ENCODE results near the gene ABHD2.
"Not testable (repeated sequence)": the region's sequence is repeated elsewhere in the genome, so short reads cannot be mapped to it uniquely, and the experiment has no call there.

Gene ABHD2

GRCh38 chr15:89099968-89100367 is 11.7 kb downstream of the ABHD2 start:
- DNase-seq (ENCODE audit: low read depth) = no peak

DNA sequence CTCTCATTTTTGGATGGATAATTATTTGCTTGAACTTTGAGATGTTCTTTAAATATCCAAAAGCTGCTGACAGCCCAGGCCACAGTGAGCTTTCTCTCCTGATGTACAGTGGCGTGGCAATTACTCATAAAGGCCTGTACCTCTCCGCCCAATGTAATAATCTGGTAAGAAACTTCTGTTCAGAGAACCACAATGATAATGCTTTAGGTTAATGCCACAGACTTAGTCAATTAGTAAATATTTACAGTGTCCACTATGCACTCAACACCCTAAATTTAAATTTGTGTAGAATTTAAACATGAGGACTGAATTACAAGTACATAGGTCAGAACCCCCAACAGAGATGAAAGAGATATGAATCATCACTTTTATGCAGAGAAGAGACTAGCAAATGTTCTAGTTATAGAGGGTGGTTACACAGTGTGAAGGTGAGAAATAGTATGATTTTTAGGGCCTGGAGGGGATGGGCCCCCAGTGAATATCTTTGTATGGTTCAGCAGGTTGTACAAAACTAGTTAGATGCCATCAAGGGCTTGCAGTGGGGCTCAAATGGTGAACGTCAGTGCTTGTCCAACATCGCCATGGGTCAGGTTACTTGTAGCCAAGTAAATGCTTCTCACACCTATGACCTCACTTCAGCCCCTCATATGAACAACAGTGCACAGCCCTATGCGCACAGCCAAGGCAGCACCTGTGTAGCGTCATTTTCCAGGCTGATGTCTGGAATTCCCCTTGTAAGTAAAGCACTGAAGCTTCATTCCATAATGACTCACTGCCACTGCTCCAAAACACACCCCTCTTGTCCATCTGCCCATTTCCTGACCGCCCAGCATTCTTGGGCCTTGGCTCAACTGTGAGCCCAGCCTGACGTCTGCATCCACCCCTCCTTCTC is 13.3 kb downstream of the ABHD2 start:
- DNase-seq (ENCODE audit: low read depth) = no peak

DNA sequence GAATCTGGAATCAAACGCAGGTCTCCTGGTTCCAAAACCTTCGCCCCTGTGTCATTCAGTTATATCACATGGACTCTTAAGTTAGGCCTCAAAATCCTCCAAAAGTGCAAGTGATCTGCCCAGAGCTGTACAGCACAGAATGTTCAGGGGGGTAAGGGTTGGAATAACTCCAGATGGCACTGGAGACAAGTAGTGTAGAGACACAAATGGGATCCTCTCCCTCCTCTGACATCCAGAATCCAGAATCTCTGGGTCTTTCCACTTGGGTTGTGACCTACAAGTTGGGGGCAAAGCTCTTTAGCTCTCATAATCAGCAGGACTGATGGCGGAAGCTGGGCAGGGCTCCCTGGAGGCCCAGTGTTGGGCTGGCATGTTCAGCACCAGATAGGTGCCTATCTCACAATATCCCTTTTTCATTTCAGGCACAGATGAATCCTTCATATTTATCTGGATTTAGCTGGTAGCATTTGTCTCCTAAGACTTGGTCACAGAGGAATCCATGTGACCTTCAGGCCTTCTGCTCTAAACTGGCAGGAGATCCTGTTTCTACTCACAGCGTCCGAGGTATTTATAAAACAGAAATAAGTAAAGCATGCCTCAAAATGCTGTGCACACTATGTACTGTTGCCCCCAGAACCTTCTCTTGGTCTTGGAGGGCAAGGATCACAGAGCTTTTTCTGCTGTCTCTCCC is 15.4 kb downstream of the ABHD2 start:
- no peak for DNase-seq (ENCODE audit: low read depth)

DNA sequence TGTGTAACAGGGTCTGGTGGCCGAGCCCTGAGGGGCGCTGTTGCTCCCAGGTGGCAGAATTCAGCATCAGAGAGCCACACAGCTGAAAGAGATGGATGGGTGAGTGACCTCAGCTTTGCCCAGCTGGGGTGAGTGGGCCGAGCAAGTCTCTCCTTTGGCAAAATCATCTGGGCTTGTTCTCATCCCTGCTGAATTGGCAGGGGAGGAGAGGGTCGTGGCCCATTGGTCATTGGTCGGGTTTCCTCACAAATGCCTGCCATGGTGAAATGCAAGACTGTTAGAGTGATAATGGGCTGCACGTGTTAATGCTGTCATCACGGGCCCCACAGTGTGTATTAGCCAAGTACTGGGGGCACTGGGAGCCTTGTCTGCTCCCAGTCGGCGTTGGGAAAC is 15.9 kb downstream of the ABHD2 start:
- DNase-seq (ENCODE audit: low read depth) = no peak

DNA sequence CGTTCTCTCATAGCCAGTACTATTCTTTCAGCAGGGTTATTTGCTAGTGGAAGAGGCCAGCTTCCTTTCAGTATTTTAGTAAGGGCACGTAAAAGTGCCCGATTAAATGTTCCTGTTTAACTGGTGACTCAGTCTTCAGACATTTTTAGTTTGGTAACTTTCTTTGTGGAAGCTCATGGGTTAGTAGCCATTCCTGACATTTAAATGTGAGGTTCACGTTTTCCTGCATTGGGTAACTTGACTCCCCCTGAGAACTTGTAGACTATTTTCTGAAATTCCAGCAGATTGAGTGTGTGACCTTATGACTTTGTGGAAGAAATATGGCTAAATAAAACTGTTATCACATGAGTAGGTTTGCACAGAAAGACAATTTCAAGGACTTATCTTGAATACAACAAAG is 16.9 kb downstream of the ABHD2 start:
- DNase-seq (ENCODE audit: low read depth) = no peak

GRCh38 chr15:89106200-89106599 is 17.9 kb downstream of the ABHD2 start:
- no peak for DNase-seq (ENCODE audit: low read depth)

DNA sequence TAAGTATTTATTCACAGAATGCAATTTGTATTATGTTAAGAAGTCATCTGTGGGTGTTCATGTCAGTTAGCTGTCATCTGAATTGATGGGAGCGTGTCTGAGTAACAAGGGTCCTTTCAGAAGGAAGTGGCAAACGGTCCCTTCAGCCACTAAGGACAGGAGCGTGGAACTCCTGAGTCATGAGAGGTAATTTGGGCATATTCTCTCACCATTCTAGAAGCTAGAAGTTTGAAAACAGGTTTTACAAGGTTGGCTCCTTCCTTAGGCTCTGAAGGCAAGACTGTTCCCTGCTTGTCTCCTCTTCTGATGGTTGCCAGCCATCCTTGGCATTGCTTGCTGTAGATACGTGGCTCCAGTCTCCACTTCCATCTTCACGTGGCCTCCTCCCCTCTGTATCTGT is 19.7 kb downstream of the ABHD2 start:
- DNase-seq (ENCODE audit: low read depth) = no peak

DNA sequence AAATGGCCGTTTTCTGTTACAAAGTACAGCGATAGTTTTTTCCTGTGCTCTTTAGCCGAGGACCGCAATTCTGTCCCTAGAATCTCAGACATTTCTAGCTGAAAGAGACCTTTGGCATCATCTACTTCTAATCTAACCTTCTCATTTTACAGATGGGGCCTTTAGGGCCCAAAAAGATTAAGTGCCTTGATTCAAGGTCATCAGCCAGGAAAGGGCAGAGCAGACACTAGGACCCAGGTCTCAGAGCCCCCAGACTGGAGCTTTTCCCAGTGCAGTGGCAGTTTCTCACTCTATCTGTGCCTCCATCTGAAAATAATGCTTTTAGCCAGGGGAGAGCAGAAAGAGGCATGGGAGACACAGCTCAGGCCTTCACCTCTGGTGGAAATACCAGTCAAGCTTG is 20.6 kb downstream of the ABHD2 start:
- DNase-seq (ENCODE audit: low read depth) = no peak

- no peak for DNase-seq (ENCODE audit: low read depth)
Measured at GRCh38 chr15:89109238-89109637, 21.0 kb downstream of the ABHD2 start.

DNA sequence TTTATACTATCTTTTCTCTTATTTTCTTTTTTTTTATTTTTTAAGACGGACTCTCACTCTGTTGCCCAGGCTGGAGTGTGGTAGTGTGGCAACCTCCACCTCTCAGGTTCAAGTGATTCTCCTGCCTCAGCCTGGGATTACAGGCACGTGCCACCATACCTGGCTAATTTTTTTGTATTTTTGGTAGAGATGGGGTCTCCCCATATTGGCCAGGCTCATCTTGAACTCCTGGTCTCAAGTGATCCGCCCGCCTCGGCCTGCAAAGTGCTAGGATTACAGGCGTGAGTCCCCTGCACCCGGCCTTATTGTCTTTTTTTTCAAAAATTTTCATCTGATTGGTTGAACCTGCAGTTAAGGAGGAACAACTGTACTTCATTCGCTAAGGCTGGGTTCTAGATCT is 21.8 kb downstream of the ABHD2 start:
- DNase-seq (ENCODE audit: low read depth) = no peak

DNA sequence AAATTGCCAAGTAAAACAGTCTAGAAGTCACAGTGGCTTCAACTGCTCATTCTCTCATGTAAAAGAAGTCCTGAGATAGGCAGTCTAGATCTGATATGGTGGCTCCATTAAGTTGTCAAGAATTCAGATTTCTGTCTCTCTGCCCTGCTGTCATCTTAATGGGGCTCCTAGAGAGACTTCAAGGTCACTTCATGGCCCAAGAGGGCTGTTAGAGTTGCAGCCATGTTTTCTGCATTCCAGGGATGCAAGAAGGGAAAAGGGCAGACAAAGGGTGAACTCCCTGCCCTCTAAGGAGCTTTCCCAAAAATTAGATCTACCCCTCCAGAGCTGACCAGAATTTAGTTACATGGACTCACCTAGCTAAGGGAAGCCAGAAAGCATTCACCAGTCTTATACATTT is 23.1 kb downstream of the ABHD2 start:
- DNase-seq (ENCODE audit: low read depth) = no peak

DNA sequence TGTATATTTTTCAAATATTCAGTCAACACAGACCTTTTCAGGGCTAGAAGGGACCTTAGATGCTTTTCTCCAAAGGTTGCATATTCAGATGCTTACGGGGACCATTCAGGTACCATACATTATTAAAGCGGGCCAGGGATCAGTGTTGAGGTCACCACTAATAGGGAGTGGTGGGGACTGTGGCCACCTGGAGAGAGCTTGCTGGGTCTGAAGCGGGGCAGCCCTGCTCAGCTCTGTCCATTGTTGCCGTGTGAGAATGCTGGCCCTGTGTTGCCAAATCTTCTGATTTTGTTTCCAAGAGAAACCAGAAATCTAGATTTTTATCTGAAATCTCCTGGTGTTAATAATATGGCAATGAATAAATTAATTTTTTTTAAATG is 23.7 kb downstream of the ABHD2 start:
- DNase-seq (ENCODE audit: low read depth) = no peak

DNA sequence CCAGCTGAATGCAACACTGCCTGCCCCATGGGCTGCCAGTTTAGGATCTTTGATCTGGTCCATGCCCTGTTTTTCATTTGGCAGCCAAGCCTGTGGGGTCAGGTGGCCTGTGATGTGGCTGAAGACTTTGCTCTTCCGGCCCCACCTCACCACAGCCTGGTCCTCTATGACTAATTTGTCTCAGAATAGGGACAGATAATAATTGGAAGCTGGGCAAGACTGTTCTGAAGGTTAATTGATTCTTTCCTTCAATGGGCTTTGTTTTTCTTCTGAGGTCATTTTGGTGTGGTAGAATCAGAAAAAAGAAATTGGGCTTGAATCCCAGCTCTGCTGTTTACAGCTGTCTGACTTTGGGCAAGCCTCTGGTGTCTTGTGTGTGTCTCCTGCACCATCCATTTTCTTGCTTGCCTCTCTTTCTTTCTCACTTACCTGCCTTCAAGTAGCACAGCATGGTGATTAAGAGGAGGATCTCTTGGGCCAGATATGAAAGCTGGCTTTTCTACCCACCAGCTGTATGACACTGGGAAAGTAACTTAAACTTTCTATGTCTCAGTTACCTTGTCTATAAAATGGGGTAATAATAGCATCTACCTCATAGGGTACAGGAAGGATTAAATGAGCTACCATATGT is 24.2 kb downstream of the ABHD2 start:
- DNase-seq (ENCODE audit: low read depth) = no peak

- no peak for DNase-seq (ENCODE audit: low read depth)
Measured at GRCh38 chr15:89113296-89114024, 25.2 kb downstream of the ABHD2 start.

DNA sequence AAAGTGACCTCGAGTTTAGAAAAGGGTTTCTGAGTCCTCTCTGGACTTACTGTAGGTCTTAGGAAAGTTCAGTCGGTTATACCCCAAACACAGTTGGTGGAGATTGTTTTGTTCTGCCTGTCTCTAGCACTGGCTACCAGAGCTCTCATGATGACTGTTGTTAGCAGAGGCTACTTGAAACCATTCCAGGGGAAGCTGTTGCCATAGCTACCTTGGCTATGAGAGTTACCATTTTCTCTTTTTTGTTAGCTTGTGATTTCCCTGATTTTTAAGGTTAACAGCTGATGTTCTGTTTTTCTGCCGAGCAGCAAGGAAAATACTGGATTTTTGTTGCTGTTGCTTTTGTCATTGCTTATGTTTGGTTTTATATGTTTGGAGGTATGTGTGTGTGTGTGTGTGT is 26.7 kb downstream of the ABHD2 start:
- DNase-seq (ENCODE audit: low read depth) = no peak

DNA sequence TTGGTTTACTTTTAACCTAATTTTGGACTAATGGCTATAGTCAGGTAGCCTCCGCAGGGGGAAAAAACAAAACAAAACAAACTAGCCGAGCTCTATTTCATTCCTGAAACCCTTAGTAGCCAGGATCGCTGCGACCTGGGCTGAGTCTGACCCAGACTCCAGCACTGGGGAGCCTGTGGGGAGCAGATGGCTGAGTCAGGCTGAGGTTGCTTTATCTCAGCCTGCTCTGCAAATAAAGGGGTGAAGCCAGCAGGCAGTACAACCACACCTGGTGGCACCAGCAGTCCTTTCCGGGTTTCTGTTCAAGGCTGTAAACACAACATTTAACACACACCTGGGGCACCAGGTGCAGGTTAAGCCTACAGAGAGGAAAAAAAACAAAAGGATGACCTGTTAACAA is 27.3 kb downstream of the ABHD2 start:
- DNase-seq (ENCODE audit: low read depth) = no peak

DNA sequence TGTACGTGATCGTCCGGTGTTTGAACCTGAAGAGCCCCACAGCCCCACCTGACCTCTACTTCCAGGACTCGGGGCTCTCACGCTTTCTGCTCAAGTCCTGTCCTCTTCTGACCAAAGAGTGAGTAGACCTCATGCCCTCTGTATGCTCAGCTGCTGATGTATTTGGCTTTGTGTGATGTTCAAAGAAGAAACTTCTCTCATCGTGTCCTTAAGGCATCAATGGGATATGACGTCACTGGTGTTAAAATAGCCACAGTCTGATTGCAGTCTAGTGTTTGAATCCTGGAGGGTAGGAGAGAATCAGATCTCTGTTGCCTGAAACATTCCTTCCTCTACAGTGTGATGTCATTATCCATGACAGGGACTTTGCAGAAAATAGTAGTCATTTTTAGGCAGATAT is 28.1 kb downstream of the ABHD2 start:
- DNase-seq (ENCODE audit: low read depth) = no peak

DNA sequence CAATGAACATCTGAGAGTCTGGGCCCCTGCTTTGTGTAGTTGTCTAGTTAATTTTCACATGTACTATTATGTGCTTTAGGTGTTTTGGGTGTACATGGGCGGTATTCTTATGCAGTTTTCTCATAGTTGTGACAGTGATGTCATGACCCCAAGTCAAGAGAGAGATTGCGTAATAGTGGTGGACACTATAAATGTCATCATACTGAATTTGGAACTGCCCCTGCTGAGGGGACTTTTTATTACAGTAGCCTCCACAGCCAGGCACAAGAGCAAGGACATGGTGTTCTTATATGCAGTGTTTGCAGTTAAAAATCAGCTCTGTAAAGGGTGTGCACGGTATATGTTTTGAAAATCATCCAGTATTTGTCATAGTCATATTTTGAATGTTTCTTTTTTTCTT is 29.5 kb downstream of the ABHD2 start:
- DNase-seq (ENCODE audit: low read depth) = no peak

DNA sequence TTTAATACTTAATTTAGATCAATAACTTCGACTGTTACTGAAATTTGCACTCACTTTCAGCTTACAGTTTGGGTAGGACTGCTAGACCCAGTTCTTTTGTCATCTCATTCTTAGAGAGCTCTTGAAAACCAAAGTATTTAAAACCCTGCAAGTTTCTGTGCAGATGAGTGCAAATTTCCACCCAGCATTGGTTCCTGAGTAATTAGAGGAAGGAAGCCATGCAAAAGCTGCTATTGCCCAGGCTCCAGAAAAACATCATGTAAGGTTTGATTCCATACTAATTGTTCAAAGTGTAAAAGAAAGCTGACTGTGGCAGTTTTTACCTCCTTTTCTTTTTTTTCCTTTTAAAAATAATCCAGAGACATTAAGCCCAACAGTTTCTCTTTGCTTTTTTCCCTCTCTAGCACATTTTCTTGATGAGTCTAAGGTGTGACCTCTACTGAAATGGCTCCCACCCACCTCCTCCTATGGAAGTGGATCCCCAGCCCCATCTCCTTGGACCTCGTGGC is 30.3 kb downstream of the ABHD2 start:
- no peak for DNase-seq (ENCODE audit: low read depth)

GRCh38 chr15:89119489-89120478 is 31.5 kb downstream of the ABHD2 start:
- no peak for DNase-seq (ENCODE audit: low read depth)

- DNase-seq (ENCODE audit: low read depth) = not testable (repeated sequence)
Measured at GRCh38 chr15:89120479-89121000, 32.3 kb downstream of the ABHD2 start.

Data from stimulated activated CD8-positive, alpha-beta memory T cell treated with anti-CD3 and anti-CD28 coated beads, Interleukin-4, amount 100 ng/mL, for 24 hours (primary cell).